Psoas muscle (tissue), 8 donors: ENCODE data around the gene GLRA1. TPM values are rescaled to one million over a fixed set of nuclear protein-coding genes. Genes with fewer than 3 reads are reported as not detected.
"Not testable (repeated sequence)": the region's sequence is repeated elsewhere in the genome, so short reads cannot be mapped to it uniquely, and the experiment has no call there.

Source experiments
- ATAC-seq, 4 donors: fragments of 200-7000 bp; cut with Tn5 transposase; one replicate each; pipeline ENCODE4 v1.9.1; 2020; ENCODE audit warnings: moderate library complexity in 3 of 4, mild to moderate bottlenecking in 2 of 4
- DNase-seq, 2 donors: peaks; one replicate each; pipeline ENCODE4 v3.0.0-alpha.2; 2020
- H3K27ac ChIP-seq: fragments of 200-600 bp; one replicate; pipeline ENCODE4 v1.8.0; 2022
- H3K27me3 ChIP-seq, 3 donors: fragments of 200-600 bp in 1 of 3; one replicate each; pipeline versions ENCODE4 v1.6.1 to v1.8.0; 2013 to 2022; ENCODE audit warnings: low read length in 2 of 3, mild to moderate bottlenecking in 2 of 3, moderate library complexity in 1 of 3; ENCODE audit not compliant: insufficient read depth in 3 of 3
- H3K36me3 ChIP-seq, 2 donors: fragments of 200-600 bp in 1 of 2; one replicate each; pipeline versions ENCODE4 v1.6.1 to v1.8.0; 2013 to 2022; ENCODE audit warnings: low read depth in 1 of 2, mild to moderate bottlenecking in 1 of 2, moderate library complexity in 1 of 2; ENCODE audit not compliant: insufficient read depth in 1 of 2
- H3K4me1 ChIP-seq: fragments of 200-600 bp; one replicate; pipeline ENCODE4 v1.8.0; 2022
- H3K4me3 ChIP-seq: fragments of 200-600 bp; one replicate; pipeline ENCODE4 v1.8.0; 2022; ENCODE audit warnings: mild to moderate bottlenecking
- H3K9me3 ChIP-seq: fragments of 200-600 bp; one replicate; pipeline ENCODE4 v1.8.0; 2022
- CTCF ChIP-seq: fragments of 200-600 bp; IDR thresholded peaks from one replicate; pipeline ENCODE4 v1.8.0; 2022; ENCODE audit warnings: antibody characterized with exemption
- WGBS, 3 donors: extraction: QIAGEN DNeasy Blood & Tissue Kit; methylation state at CpG; one replicate each; pipeline versions ENCODE4 v1.1.6 to v1.1.7; 2013; 5-methylcytosine and 5-hydroxymethylcytosine counted together
- intact Hi-C, 2 donors: fragments of 100-400 bp; cut with DNase I; formaldehyde crosslinking; loops; one replicate each; pipeline versions ENCODE4 v1.11.0 to v1.14.2; 2022
- polyA plus RNA-seq, 3 donors: library from polyadenylated mRNA; stranded (reverse); fragments of 200-250 nt; gene quantifications; one replicate each; pipeline ENCODE4 v1.2.3, GENCODE V29; 2013
- total RNA-seq, 4 donors: library from RNA; stranded (reverse); fragmentation: NEBNext Ultra II Directional in 2 of 4; extraction: Animal tissue kit (Norgen Biotek cat#: 25700) in 2 of 4; gene quantifications; one replicate each; pipeline versions ENCODE4 v1.2.1 to v1.2.4, GENCODE V29; 2021 to 2023
- donor health status: healthy with polysubstance abuse.
- donor health status: DM: no; HTN: no; CAD: no; lungs with moderate emphysema.
- donor health status: Bipolar disorder and iron deficiency.
- donor health status: healthy.
- donor health status: DM: yes; HTN: yes; CAD: no.
- donor health status: DM: no; HTN: no; CAD: no.
- donor health status: DM: no; HTN: no; CAD: no.
- donor health status: DM: yes; HTN: yes; CAD: no.

GLRA1 gene
- total and polyA plus RNA-seq, 7 donors, result not detected

GRCh38 chr5:151868451-151868850 lies 56.2 kb downstream of the GLRA1 start:
- Histone ChIP-seq H3K9me3 (no peaks in the 10 kb centered on the region), H3K4me3 (no peak overlapping the region), H3K36me3 (no peaks in the 10 kb centered on the region), H3K4me1 (no peaks in the 10 kb centered on the region), H3K27me3 (no peaks in the 10 kb centered on the region), H3K27ac (no peak overlapping the region)
- DNase-seq, result no peak
- no peak for TF ChIP-seq CTCF
- no peak for ATAC-seq
- 79 to 88% (median 86%) methylated on average over 4 of the region's 4 CpGs for WGBS, 3 donors
- intact Hi-C loops, result no loop called here

DNA sequence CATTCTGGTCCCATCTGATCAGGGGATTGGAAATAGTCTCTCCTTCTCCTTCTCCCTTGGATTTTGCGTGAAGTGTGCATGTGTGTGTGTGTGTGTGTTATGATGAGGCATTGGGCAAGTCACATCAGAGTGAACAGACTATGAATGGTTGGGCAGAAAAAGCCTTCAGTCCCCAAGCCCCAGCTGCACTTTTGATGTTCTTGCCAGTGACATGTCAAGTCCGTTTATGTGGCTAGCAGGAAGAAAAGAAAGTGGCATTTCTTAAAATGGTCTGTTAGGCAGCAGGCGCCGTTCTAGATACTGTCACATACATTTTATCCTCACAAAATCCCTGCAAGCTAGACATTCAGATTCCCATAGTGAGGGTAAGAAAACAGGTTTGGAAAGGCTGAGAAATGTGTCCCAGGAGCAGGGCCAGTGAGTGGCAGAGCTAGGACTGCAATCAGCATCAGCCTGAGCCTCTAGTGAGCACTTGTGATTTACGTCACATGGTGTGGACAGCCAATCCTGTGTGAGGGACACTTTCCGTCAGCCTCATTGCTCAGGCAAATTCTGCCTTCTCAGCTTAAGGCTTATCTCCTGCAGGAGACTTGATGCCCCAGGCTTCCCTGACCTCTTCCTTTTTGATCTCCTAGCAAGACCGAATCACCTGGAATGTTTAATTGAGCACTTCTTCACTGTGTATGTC lies 60.4 kb downstream of the GLRA1 start:
- intact Hi-C loops, result no loop called here
- H3K9me3 ChIP-seq, result no peaks in the 10 kb centered on the region
- WGBS, 3 donors, result 76 to 83% (median 76%) methylated on average over 7 of the region's 7 CpGs
- no peaks in the 10 kb centered on the region for H3K36me3 ChIP-seq
- no peaks in the 10 kb centered on the region for H3K27me3 ChIP-seq
- H3K4me1 ChIP-seq, result no peaks in the 10 kb centered on the region
- no peak overlapping the region for H3K27ac ChIP-seq
- H3K4me3 ChIP-seq, result no peak overlapping the region
- DNase-seq (no peak), ATAC-seq (no peak)
- no peak for TF ChIP-seq CTCF

- intact Hi-C loops, result no loop called here
- DNase-seq (no peak), ATAC-seq (no peak)
- no peaks in the 10 kb centered on the region for H3K36me3 ChIP-seq
- WGBS, 3 donors, result 64 to 71% (median 70%) methylated on average over 1 of the region's 1 CpG
- no peak overlapping the region for H3K4me3 ChIP-seq
- no peaks in the 10 kb centered on the region for H3K4me1 ChIP-seq
- TF ChIP-seq CTCF, result no peak
- H3K9me3 ChIP-seq, result no peaks in the 10 kb centered on the region
- H3K27me3 ChIP-seq, result no peaks in the 10 kb centered on the region
- no peak overlapping the region for H3K27ac ChIP-seq
Observed at GRCh38 chr5:151863566-151863965, 61.1 kb downstream of the GLRA1 start.

DNA sequence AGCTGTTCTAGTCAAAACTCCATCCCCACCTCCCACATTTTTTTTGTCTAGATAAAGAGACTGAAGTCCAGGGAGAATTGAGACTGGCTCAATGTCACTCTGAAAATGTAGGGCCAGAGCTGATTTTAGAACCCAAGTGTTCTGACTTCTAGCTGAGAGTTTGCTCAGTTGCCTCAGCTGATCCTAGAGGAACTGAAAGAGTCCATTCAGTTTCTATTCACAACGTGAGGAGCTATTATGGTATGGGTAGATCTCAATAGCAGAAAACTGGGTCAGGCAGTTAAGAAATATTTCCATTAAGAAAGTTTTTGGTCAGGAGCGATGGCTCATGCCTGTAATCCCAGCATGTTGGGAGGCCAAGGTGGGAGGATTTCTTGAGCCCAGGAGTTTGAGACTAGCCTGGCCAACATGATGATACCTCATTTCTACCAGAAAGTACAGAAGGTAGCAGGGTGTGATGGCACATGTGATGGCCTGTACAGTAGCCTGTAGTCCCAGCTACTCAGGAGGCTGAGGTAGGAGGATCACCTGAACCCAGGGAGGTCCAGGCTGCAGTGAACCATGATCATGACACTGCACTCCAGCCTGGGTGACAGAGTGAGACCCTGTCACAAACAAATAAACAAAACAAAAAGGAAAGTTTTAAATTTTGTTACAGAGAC lies 61.7 kb downstream of the GLRA1 start:
- Histone ChIP-seq H3K27me3 (no peaks in the 10 kb centered on the region), H3K4me3 (no peak overlapping the region), H3K9me3 (no peaks in the 10 kb centered on the region), H3K4me1 (no peaks in the 10 kb centered on the region), H3K27ac (no peak overlapping the region), H3K36me3 (no peaks in the 10 kb centered on the region)
- WGBS, 3 donors, result 75 to 82% (median 78%) methylated on average over 2 of the region's 2 CpGs
- ATAC-seq (no peak), DNase-seq (no peak)
- intact Hi-C loops, result no loop called here
- no peak for TF ChIP-seq CTCF

DNA sequence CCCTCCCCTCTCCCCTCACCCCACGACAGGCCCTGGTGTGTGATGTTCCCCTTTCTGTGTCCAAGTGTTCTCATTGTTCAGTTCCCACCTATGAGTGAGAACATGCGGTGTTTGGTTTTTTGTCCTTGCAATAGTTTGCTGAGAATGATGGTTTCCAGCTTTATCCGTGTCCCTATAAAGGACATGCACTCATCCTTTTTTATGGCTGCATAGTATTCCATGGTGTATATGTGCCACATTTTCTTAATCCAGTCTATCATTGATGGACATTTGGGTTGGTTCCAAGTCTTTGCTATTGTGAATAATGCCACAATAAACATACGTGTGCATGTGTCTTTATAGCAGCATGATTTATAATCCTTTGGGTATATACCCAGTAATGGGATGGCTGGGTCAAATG lies 63.8 kb downstream of the GLRA1 start:
- H3K4me3 ChIP-seq, H3K9me3 ChIP-seq, intact Hi-C loops, H3K27me3 ChIP-seq, H3K4me1 ChIP-seq, H3K27ac ChIP-seq, H3K36me3 ChIP-seq, ATAC-seq, DNase-seq: not testable (repeated sequence)
- 87 to 88% (median 87%) methylated on average over 3 of the region's 4 CpGs for WGBS, 3 donors
